IPS-15b (cell line): Measurements from ENCODE around the gene SNAP47.

Experiments
- H3K27me3 ChIP-seq: one replicate; pipeline ENCODE4 v1.6.1; 2013; ENCODE audit warnings: low read length; ENCODE audit not compliant: control insufficient read depth, insufficient read depth
- H3K36me3 ChIP-seq: one replicate; pipeline ENCODE4 v1.6.1; 2013; ENCODE audit warnings: low read length; ENCODE audit not compliant: control insufficient read depth, insufficient read depth
- H3K4me1 ChIP-seq: one replicate; pipeline ENCODE4 v1.6.1; 2013; ENCODE audit warnings: mild to moderate bottlenecking, low read length; ENCODE audit not compliant: control insufficient read depth, insufficient read depth
- H3K4me3 ChIP-seq: one replicate; pipeline ENCODE4 v1.5.1; 2013; ENCODE audit warnings: low read depth, low read length
- H3K9ac ChIP-seq: one replicate; pipeline ENCODE4 v1.6.1; 2013; ENCODE audit warnings: low read depth, mild to moderate bottlenecking, low read length
- H3K9me3 ChIP-seq: one replicate; pipeline ENCODE4 v1.6.1; 2013; ENCODE audit warnings: mild to moderate bottlenecking, low read length; ENCODE audit not compliant: control insufficient read depth, insufficient read depth

Gene SNAP47

DNA sequence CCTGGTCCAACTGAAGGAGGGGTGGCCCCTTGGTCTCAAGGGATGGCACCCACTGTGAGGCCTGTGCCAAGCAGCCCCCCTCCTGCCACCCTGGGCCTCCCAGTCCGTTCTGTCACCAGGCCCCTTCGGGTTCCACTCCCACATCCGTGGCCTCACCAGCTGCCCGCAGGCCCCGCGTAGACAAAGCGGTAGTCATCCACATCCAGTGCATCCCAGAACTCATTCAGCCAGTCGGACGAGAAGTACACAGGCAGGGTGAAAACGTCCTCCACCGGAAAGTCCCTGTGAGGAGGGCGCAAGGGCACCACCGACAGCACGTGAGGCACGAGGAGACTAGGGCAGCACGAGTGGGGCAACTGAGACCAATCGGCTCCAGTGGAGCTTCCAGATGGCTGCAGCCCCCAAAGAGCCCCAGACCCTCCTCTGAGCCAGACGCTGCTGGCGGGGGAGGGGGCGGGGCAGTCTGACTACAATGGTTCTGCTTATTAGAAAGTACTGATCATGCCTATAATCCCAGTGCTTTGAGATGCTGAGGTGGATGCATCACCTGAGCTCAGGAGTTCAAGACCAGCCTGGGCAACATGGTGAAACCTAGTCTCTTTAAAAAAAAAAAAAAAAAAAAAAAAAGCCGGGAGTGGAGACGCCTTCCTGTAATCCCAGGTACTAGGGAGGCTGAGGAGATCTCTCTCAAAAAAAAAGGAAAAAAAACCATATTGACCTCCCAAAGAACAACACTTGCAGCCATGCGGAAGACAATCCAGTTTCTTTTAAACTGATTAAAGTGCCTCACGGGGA lies 1.3 kb upstream of the SNAP47 start:
- Histone ChIP-seq H3K27me3 (no peaks in the 10 kb centered on the region), H3K4me1 (no peaks in the 10 kb centered on the region), H3K36me3 (peaks cover 3% of the 10 kb centered on the region), H3K4me3 (peak overlapping the region; percentile 75), H3K9ac (no peak overlapping the region), H3K9me3 (no peaks in the 10 kb centered on the region)

DNA sequence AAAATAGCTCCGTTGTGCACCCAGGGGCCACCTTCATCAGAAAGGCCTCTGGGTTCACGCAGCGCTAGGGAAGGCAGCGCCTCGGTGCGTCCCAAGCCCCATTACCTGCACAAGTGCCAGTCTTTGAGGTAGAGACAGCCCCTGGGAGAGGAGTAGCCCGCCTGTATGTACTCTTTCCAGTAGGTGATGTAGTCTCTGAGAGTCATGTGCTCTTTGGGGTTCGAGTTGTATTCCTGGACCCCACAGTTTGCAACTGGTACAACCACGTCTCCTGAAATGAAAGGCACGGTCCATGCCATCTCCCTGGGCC lies 734 bp upstream of the SNAP47 start:
- Histone ChIP-seq H3K36me3 (peaks cover 3% of the 10 kb centered on the region), H3K4me3 (peak overlapping the region; percentile 75), H3K9ac (no peak overlapping the region), H3K9me3 (no peaks in the 10 kb centered on the region), H3K4me1 (no peaks in the 10 kb centered on the region), H3K27me3 (no peaks in the 10 kb centered on the region)

DNA sequence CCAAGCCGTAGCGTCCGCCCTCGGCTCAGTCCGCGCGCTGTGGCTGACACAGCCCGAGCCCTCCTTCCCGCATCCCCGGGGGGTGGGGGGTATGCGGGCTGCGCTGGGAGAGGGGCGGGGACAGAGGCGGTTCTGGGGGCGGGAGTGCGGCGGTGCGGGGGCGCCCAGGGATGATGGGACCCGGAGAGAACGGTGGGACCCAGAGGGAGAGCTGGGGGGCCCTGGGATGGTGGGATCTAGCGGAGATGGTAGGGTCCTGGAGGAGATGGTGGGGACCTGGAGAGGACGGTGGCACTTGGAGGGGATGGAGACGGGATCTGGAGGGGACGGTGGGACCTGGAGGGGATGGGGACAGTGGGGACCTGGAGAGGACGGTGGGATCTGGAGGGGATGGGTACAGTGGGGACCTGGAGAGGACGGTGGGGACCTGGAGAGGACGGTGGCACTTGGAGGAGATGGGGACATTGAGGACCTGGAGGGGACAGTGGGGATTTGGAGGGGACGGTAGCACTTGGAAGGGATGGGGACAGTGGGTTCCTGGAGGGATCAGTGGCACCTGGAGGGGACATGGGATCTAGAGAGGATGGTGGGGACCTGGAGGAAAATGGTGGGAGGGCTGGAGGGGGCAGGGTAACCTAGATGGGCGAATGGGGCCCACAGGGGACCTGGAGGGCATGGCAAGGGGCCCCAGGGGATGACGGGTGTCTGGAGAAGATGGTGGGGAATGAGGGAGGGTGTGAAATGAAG lies 477 bp downstream of the SNAP47 start:
- Histone ChIP-seq H3K4me1 (no peaks in the 10 kb centered on the region), H3K9me3 (no peaks in the 10 kb centered on the region), H3K9ac (no peak overlapping the region), H3K4me3 (peak overlapping the region; percentile 65), H3K27me3 (no peaks in the 10 kb centered on the region), H3K36me3 (peaks cover 3% of the 10 kb centered on the region)

DNA sequence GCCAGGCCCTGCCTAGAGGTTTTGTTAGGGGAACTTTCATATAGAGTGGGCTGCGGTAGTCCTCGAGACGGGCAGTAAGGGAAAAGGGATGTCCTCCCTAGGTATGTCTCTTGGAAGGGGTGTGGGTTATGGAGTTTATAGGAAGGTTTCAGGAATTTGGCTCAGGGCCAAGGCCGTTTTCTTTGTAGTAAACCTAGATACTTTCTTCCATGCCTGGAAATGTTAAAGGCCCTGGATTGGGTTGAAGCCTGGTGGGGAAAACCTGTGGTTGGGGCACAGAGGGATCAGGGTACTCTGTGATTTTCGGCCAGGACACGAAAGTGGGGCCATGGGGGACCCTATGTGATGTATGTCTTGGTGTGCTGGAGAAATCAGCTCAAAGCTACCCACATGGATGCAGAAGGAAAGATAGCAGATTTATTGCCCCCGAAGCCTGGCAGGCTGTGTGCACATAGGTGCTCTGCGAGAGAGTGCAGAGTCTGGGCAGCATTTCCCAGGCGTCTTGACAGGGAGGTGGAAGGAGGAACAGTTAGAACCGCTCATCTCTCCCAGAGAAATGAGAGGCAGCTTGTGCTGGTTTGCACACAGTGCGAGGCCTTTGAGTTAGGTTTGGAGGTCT lies 1.7 kb downstream of the SNAP47 start:
- H3K4me3 ChIP-seq, result no peak overlapping the region
- no peaks in the 10 kb centered on the region for H3K4me1 ChIP-seq
- peaks cover 3% of the 10 kb centered on the region for H3K36me3 ChIP-seq
- H3K9ac ChIP-seq, result no peak overlapping the region
- no peaks in the 10 kb centered on the region for H3K9me3 ChIP-seq
- H3K27me3 ChIP-seq, result no peaks in the 10 kb centered on the region

DNA sequence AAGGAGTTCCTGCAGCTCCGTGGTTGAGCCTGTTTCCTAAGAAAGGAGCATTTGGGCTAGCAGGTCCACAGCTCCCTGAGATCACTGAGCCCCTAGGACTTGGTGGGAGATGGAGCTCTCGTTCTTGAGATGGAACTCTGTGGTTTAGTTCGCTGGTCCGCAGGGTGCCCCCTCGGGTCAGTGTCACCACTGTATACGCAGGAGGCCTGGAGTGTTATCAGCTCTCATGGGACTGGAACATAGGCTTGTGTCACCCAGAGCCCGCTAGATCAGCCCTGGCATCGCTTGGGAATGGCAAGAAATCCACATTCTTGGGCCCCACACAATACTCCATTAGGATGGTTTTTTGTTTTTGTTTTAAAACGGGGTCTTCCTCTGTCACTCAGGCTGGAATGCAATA lies 3.6 kb downstream of the SNAP47 start:
- H3K9me3 ChIP-seq, result no peaks in the 10 kb centered on the region
- no peaks in the 10 kb centered on the region for H3K4me1 ChIP-seq
- H3K27me3 ChIP-seq, result no peaks in the 10 kb centered on the region

DNA sequence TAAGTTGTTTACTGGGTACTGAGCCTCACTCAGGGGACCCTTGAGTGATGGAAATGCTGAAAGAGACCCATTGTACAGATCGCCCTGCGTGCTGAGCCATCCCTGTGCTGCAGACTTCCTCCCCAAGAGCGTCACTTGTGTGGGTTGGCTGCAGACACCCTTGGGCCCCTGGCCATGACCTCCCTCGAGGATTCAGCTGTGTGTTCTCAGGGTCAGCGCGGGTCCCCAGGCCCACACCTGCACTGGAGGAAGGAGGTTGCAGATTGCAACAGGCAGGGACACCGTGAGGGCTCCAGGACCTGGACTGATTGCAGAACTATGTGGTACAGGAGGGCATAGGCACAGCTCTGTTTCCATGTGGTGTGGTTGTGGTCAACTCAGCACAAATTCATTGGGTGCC lies 4.4 kb downstream of the SNAP47 start:
- Histone ChIP-seq H3K4me1 (no peaks in the 10 kb centered on the region), H3K36me3 (peaks cover 2% of the 10 kb centered on the region), H3K9ac (no peak overlapping the region)

More for the DNA sequence above, 3.6 kb downstream of the SNAP47 start:
- H3K4me3 ChIP-seq, result no peak overlapping the region
- no peak overlapping the region for H3K9ac ChIP-seq
- peaks cover 2% of the 10 kb centered on the region for H3K36me3 ChIP-seq

DNA sequence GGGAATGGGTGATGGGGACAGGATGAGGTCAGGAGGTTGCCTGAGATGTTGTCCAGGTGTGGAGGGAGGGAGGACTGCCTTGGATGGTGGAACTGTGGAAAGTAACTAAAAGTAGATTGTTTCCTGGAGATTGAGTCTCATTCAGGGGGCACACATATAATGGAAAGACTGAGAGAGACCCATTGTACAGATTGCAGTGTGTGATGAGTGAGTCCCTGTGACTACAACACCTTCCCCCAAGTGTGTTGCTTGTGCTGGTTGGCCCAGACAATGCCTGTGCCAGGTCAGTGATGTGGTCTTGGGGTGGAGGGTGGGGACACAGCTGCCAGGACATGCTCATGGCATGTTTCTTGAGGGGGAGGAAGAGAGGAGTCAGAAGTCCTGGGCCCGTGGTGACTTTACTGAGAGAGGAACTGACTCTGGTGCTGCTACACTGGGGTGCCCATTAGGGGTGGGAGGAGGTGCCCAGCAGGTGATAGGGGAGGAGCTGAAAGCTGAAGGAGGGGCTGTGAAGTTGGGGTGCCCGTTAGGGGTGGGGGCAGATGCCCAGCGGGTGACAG lies 5.2 kb downstream of the SNAP47 start:
- H3K9me3 ChIP-seq, result no peaks in the 10 kb centered on the region
- no peaks in the 10 kb centered on the region for H3K27me3 ChIP-seq
- peaks cover 2% of the 10 kb centered on the region for H3K36me3 ChIP-seq
- no peaks in the 10 kb centered on the region for H3K4me1 ChIP-seq
- H3K4me3 ChIP-seq, result no peak overlapping the region
- H3K9ac ChIP-seq, result no peak overlapping the region

More for the DNA sequence above, 4.4 kb downstream of the SNAP47 start:
- H3K9me3 ChIP-seq, result no peaks in the 10 kb centered on the region
- H3K4me3 ChIP-seq, result no peak overlapping the region
- no peaks in the 10 kb centered on the region for H3K27me3 ChIP-seq

DNA sequence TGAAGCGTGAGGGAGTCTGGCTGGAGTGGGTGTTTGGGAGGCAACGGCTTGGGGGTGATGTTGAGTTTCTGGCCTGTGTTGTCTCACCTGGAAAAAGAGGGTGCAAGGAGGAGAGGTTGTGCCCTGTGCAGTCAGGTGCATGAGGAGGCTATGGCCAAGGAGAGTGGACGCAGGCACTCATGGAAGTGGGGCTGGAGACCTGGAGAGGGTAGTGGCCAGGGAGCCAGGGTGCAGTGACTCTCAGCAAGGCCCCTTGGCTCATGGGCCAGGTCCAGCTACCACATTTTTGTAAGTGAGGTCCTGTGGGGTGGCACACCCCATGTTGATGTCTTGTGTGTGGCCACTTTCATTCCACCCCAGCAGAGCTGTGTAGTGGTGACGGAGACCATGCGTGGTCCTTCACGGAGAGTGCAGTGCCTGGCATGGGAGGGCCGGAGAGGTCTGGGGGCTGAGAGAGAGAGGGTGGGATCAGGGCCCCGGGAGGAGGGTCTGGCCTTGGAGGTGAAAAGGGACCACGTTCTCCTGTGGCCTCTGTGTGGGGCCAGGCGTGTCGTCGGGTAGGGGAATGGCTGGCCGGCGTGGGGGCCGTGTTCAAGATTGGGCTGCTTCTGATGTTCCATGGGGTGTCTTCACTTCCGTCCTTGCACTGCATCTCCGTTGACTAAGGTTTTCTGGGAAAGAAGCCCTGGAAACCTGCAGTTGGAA lies 6.1 kb downstream of the SNAP47 start:
- Histone ChIP-seq H3K9ac (no peak overlapping the region), H3K36me3 (peaks cover 2% of the 10 kb centered on the region), H3K4me1 (no peaks in the 10 kb centered on the region), H3K4me3 (no peak overlapping the region), H3K9me3 (no peaks in the 10 kb centered on the region), H3K27me3 (no peaks in the 10 kb centered on the region)

DNA sequence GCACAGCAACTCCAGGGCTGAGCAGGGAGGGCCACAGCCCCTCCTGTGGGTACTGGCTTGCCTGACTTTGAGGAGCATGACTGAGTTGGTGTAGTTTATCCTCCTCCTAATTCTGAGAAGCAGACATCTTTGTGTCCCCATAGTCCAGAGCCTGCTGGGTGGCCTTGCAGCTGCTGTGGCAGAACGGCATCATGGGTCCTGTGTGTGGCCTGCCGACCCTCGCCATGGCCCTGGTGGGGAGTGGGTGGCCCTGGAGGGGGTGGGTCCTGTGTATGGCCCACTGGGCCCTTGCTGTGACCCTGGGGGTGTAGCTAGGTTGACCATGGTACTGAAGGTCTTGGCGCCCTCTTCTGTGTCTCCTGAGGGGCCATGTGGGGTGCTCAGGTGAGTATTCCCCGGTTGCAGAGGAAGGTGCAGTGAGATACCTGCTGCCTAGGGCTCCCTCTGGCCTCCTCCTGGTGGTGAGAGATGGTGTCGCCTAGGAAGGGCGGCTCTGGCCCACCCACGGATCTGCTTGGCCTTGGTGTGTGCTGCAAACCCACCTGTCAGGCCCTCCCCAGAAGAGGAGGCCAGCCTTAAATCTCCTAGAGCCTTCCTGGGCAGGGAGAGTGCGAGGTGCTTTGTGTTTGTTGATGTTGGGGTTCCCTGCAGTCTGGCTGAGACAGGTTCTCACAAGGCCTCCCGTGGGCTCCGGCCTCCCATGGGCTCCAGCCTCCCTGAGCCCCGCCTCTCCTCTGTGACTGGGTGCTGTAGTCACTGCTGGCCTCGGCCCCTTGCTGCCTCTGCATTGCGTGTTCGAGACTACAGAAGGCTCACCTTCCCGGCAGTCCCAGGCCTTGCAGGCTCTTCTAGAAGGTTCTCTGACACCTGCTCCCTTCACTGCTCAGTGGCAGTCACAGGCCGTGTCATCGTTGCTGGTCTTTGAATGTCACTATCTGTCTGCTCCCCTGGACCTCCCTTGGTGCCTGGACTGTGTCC lies 7.8 kb downstream of the SNAP47 start:
- Histone ChIP-seq H3K9ac (no peak overlapping the region), H3K9me3 (no peaks in the 10 kb centered on the region), H3K4me1 (no peaks in the 10 kb centered on the region), H3K4me3 (no peak overlapping the region), H3K36me3 (peaks cover 2% of the 10 kb centered on the region), H3K27me3 (no peaks in the 10 kb centered on the region)

DNA sequence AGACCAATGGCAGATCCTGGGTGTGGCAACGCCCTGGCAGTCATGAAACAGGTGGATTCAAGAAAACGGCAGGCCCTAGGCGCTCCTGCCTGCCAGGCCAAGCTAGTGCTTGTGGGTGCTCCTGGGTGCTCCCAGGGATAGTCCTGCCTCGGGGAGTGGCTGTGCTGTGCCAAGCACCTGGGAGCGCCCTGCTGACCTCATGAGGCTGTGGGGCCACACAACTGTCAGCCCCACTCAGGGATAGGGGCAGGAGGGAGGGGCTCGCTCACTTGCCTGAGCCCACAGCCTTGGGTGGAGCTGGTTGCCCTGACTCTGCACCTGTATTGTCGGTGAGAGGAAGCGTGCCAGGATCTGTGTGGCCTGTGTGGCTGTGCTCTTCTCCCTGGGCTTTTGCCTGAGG lies 9.4 kb downstream of the SNAP47 start:
- H3K9ac ChIP-seq, result no peak overlapping the region
- no peaks in the 10 kb centered on the region for H3K27me3 ChIP-seq
- peaks cover 2% of the 10 kb centered on the region for H3K36me3 ChIP-seq
- no peaks in the 10 kb centered on the region for H3K9me3 ChIP-seq
- no peaks in the 10 kb centered on the region for H3K4me1 ChIP-seq
- no peak overlapping the region for H3K4me3 ChIP-seq
